Activated T-helper 1 cell treated with anti-CD3 and anti-CD28 coated beads, Interleukin-12 subunit alpha, Interleukin-12 subunit beta, Interleukin-2, Interleukin-4 antibody, amounts not matched to agents 30 ng/mL and 10 ng/mL and 1 ng/mL, durations not matched to agents 14 hours and 24 hours and 36 hours (primary cell): ENCODE measurements around the gene KIFC3. TPM values are rescaled to one million over a fixed set of nuclear protein-coding genes. Genes with fewer than 3 reads are reported as not detected.

Experiments used
- DNase-seq: peaks from one replicate; pipeline ENCODE4 v3.0.0; 2021; ENCODE audit warnings: low spot score
- H3K27ac Mint-ChIP-seq: one replicate; pipeline ENCODE4 v1.8.0; 2021; ENCODE audit warnings: mild to moderate bottlenecking, mixed read lengths
- H3K27me3 Mint-ChIP-seq: one replicate; pipeline ENCODE4 v1.8.0; 2022; ENCODE audit warnings: mild to moderate bottlenecking, moderate library complexity, mixed read lengths; ENCODE audit not compliant: insufficient read depth
- H3K36me3 Mint-ChIP-seq: one replicate; pipeline ENCODE4 v1.8.0; 2021; ENCODE audit warnings: low read depth, mixed read lengths
- H3K4me1 Mint-ChIP-seq: one replicate; pipeline ENCODE4 v1.8.0; 2021; ENCODE audit warnings: low read depth, mixed read lengths
- H3K4me3 Mint-ChIP-seq: one replicate; pipeline ENCODE4 v1.8.0; 2021; ENCODE audit warnings: mild to moderate bottlenecking, moderate library complexity, mixed read lengths
- H3K9me3 Mint-ChIP-seq: one replicate; pipeline ENCODE4 v1.8.0; 2021; ENCODE audit warnings: mixed read lengths
- intact Hi-C: fragments of 100-400 bp; cut with micrococcal nuclease; formaldehyde crosslinking; loops from one replicate; pipeline ENCODE4 v1.15.1; 2024
- total RNA-seq: library from RNA; stranded (reverse); gene quantifications from 2 replicates; pipeline ENCODE4 v1.2.3, GENCODE V29; 2022

The KIFC3 gene
- total RNA-seq, 1 donor from 2014 or later: 0.96 TPM

DNA sequence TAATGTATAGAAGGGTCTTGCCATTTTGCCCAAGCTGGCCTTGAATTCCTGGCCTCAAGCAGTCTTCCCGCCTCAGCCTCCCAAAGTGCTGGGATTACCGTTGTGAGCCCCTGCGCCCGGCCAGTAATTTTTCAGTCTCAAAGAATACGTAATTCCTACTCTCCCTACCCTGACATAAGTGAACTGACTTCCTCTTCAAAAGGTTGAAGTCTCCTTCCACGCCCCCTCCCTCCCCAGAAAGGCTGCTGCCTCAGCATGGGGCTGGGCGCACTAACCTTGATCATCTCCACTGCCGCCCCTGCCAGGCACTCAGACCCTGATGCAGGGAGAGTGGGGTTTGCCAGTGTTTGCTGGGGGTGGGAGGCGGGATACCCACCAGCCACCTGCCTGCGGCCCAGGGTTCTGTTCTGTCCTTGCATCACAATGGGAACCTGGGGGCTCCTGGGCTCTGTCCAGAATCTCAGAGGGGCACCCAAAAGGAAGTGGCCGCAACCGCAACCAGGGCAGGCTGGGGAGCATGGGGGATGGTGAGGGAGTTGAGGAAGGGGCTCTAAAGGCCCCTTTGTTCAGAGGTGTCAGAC lies 27.5 kb downstream of the KIFC3 start:
- intact Hi-C loops: no loop called here
- no peaks in the 10 kb centered on the region for H3K9me3 Mint-ChIP-seq
- H3K27me3 Mint-ChIP-seq: peaks cover 3% of the 10 kb centered on the region
- no peak overlapping the region for H3K4me3 Mint-ChIP-seq
- no peak overlapping the region for H3K27ac Mint-ChIP-seq
- no peaks in the 10 kb centered on the region for H3K36me3 Mint-ChIP-seq
- no peaks in the 10 kb centered on the region for H3K4me1 Mint-ChIP-seq
- DNase-seq: no peak

DNA sequence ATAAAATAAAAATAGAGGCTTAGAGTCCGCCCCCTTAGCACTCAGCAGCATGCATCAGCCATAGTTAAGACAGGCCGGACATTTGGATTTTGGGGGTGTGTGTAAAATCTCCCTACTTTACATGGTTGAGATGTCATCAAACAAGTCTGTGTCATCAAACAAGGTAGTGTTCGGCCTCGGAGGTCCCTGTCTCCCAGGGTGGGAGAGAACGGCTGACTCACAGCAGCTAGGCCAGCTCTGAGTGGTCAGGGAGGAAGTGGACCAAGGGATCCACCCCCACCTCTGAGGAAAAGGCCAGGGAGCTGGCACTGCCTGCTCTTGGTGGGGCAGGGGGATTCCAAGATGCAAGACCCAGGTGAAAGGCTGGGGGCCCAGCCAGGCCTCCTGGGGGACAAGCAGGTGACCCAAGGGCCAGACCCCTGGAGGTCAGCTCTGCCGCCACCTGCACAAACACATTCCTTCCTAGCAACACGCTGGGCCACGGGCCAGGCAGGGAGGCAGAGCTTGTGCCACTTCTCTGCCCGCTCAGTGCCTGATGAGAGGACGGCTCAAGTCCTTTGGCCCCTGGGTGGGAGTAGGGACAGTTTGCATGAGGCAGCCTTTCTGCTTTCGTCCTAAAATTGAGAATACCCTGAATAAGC lies 28.5 kb downstream of the KIFC3 start:
- no peak overlapping the region for H3K4me3 Mint-ChIP-seq
- DNase-seq: no peak
- no peaks in the 10 kb centered on the region for H3K36me3 Mint-ChIP-seq
- H3K27ac Mint-ChIP-seq: no peak overlapping the region
- no peaks in the 10 kb centered on the region for H3K4me1 Mint-ChIP-seq
- H3K9me3 Mint-ChIP-seq: no peaks in the 10 kb centered on the region
- intact Hi-C loops: no loop called here
- H3K27me3 Mint-ChIP-seq: peaks cover 2% of the 10 kb centered on the region

DNA sequence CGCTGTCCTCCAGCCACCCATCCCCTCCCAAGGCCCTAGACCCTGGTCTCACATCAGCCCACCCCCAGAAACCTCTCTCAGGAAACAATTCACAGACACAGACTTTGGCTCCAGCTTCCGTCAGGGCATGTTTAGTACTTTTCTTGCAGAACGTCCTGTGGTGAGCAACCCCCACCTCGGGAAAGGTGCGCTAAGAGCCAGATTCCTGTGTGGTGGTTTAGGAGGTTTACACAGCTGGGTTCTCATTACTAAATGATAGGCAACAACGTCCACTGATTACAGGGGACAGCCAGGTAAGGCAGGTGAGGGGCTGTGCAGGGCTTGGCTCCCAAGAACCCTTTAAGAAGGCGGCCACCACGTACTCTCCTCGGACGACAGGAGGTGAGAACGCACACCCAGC lies 29.3 kb downstream of the KIFC3 start:
- H3K4me1 Mint-ChIP-seq: no peaks in the 10 kb centered on the region
- intact Hi-C loops: no loop called here
- no peaks in the 10 kb centered on the region for H3K36me3 Mint-ChIP-seq
- no peak overlapping the region for H3K27ac Mint-ChIP-seq
- H3K9me3 Mint-ChIP-seq: no peaks in the 10 kb centered on the region
- peaks cover 2% of the 10 kb centered on the region for H3K27me3 Mint-ChIP-seq
- no peak for DNase-seq
- no peak overlapping the region for H3K4me3 Mint-ChIP-seq

DNA sequence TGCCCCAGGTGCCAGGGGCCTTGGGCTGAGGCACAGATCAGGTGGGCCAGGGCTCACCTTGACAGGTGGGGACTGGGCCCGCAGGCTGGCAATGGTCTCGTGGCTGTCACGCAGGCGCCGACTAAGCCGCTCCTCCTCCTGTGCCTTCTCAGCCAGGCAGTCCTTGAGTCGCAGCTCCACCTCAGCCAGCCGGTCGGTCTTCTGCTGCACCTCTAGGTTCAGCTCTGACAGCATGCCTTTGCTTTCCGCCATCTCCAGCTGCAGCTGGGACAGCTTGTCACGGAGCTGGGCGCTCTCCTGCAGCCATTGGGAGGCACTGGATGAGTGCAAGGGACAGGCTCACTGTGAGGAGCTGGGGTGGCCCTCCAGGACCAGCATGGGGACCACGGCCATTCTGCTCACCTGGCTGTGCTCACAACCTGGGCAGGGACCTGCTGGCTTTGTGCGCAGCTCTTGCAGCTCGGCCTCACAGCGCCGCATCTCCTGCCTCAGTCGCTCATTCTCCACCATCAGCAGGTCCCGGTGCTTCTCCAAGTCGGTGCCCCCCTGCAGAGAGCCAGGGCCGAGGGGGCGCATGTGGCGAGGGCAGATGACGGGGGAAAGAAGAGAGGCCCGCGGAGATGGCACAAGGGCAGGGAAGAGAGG lies 31.0 kb downstream of the KIFC3 start:
- Mint-ChIP-seq H3K36me3 (no peaks in the 10 kb centered on the region), H3K4me3 (no peak overlapping the region), H3K27ac (no peak overlapping the region), H3K9me3 (no peaks in the 10 kb centered on the region), H3K4me1 (no peaks in the 10 kb centered on the region), H3K27me3 (peaks cover 2% of the 10 kb centered on the region)
- intact Hi-C loops: no loop called here
- no peak for DNase-seq

DNA sequence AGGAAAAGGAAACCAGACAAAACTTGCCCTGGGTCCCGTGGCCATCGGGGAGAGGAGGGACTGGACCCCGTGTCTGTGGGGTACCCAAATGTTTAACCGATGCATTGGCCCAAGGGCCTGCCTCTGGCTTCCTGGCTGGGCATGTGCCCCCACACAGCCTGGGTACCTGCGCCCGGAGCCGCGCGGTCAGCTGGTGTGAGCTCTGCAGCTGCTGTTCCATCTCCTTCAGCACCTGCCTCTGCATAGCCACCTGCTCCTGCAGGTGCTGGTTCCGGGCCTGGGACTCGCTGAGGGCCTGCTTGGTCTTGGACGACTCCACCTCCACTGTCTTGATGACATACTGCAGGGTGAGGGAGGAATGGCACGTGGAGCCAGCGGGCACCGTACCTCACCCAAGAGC lies 31.9 kb downstream of the KIFC3 start:
- intact Hi-C loops: no loop called here
- H3K4me3 Mint-ChIP-seq: no peak overlapping the region
- no peak for DNase-seq
- peaks cover 3% of the 10 kb centered on the region for H3K27me3 Mint-ChIP-seq
- no peaks in the 10 kb centered on the region for H3K36me3 Mint-ChIP-seq
- no peaks in the 10 kb centered on the region for H3K4me1 Mint-ChIP-seq
- no peaks in the 10 kb centered on the region for H3K9me3 Mint-ChIP-seq
- no peak overlapping the region for H3K27ac Mint-ChIP-seq

DNA sequence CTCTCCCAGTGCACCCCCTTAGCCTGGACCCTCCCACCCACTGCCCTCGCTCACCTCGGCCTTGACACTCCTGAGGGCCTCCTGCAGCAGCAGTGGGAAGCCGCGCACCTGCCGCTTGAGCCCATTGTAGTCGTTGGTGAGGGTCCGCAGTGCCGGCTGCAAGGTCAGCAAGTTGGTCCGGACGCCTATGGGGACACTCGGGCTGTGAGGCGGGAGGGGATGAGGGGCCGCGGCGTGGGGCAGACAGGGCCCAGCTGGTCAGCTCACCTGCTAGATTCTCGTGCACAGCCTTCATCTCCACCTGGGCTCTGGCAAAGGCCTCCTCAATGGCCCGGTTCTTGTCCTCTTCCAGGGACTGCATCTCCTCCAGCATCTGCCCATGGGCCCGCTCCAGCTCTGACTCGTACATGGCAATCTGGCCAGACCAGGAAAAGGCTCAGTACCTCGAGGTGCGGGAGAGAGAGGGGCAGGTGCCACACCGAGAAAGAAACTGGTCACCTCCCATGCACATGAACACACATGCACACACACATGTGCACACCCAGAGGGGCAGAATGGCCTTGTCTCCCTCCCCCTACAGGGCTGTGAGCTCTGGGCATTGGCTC lies 32.6 kb downstream of the KIFC3 start:
- peaks cover 3% of the 10 kb centered on the region for H3K27me3 Mint-ChIP-seq
- no peak overlapping the region for H3K4me3 Mint-ChIP-seq
- H3K36me3 Mint-ChIP-seq: no peaks in the 10 kb centered on the region
- H3K9me3 Mint-ChIP-seq: no peaks in the 10 kb centered on the region
- intact Hi-C loops: no loop called here
- H3K27ac Mint-ChIP-seq: no peak overlapping the region
- DNase-seq: no peak
- no peaks in the 10 kb centered on the region for H3K4me1 Mint-ChIP-seq

DNA sequence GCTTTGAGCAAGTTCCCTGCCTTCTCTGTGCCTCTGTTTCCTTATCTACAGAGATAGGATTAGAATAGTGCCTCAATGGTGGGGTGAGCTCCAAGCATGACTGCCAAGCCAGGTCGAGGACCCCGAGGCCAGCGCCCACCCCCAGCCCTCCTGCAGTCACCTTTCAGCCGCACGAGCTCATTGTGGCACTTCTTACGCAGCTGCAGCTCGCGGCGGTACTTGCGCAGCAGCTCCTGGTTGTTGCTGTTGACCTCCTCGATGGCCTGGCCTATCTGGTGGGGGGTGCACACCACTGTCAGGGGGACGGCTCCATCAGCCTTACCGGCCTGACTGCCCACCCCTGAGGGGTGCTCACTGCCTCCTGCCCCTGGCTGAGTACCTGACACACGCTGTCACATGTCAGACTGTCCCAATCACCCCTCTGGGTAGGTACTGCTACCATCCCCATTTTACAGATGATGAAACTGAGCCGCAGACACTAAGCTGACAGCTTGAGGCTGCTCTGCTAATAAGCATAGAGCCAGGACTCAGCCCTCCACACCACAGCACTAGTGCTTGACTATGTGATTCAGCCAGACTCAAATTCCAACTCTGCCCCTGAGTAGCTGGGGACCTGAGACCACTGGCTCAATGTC lies 35.5 kb downstream of the KIFC3 start:
- Mint-ChIP-seq H3K9me3 (no peaks in the 10 kb centered on the region), H3K36me3 (no peaks in the 10 kb centered on the region), H3K4me1 (no peaks in the 10 kb centered on the region), H3K27me3 (peaks cover 3% of the 10 kb centered on the region), H3K4me3 (no peak overlapping the region), H3K27ac (no peak overlapping the region)
- intact Hi-C loops: no loop called here
- DNase-seq: no peak

DNA sequence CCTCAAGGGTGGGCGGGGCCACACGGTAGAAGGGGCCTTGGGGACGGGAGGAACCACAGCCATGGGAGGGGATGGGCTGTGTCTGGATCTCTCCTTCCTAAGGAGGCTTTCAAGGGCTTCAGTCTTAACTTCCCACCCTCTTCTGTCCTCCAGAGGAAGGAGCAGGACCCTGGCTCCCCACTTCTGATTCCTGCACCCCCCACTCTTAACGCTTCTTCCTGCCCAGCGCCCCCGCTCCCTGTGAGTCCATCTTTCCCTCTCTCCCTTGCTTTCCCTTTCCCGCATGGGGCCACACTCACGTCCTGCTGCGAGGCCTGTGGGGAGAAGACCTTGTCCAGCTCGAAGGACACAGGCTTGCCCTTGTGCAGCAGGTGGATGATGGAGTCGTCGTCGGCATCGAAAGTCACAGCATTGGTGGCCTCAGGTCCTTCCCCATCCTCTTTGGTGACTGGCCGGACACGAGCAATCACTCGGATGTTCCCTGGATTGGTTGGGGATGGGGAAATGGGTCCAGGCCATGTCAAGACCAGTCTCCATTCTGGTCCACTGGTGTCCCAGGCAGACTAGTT lies 37.0 kb downstream of the KIFC3 start:
- intact Hi-C loops: no loop called here
- Mint-ChIP-seq H3K4me1 (no peaks in the 10 kb centered on the region), H3K4me3 (no peak overlapping the region), H3K27ac (no peak overlapping the region), H3K27me3 (peaks cover 2% of the 10 kb centered on the region), H3K9me3 (no peaks in the 10 kb centered on the region), H3K36me3 (no peaks in the 10 kb centered on the region)
- no peak for DNase-seq

DNA sequence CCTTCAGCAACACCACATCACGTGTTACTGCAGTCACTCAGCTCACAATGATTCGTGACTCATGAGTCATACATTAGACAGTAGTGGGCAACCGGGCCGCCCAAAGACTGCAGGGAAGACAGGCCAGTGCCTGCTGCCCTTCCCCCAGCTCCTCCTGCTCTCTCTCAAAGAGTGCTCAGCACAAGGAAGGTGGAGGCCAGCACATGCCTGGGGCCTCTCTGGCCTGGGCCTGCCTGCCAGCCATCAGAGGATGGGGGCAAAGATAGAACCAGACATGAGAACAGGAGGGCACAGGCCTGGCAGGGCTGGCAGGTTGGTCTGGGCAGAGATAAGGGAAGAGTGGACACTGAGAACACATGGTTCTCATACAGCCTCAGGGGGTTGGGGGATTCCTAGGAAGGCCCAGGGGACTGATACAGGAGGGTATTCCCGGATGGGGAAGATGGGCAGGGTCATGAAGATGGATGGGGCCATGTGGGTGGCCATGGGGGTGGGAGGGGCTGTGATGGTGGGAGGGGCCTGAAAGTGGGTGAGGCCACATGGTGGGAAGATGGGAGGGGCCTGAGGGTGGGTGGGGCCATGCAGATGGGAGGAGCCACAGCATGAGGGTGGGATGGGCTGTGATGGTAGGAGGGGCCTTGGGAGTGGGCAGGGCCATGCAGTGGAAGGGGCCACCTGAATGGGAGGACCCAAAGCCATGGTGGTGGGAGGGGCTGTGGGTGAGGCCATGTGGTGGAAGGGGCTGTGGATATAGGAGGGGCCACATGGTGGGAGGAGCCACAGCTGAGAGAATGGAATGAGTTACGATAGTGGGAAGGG lies 37.7 kb downstream of the KIFC3 start:
- no peak for DNase-seq
- Mint-ChIP-seq H3K36me3 (no peaks in the 10 kb centered on the region), H3K9me3 (no peaks in the 10 kb centered on the region), H3K4me3 (no peak overlapping the region), H3K4me1 (no peaks in the 10 kb centered on the region), H3K27me3 (peaks cover 2% of the 10 kb centered on the region), H3K27ac (no peak overlapping the region)
- intact Hi-C loops: no loop called here

DNA sequence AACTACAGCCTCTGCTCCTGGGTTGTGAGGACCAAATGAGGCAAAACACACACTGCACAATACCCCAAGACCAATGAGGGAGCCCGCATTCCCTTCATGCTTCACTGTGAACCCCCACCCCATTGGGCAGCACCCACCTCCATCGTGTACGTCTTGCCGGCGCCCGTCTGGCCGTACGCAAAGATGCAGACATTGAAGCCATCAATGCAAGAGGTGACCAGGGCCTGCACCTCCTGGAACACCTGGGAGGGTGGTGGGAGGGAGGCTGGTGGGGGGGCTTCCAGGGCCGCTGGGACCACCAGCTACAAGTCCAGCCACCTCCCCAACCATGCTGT lies 38.3 kb downstream of the KIFC3 start:
- H3K36me3 Mint-ChIP-seq: no peaks in the 10 kb centered on the region
- peaks cover 2% of the 10 kb centered on the region for H3K27me3 Mint-ChIP-seq
- intact Hi-C loops: no loop called here
- H3K4me1 Mint-ChIP-seq: no peaks in the 10 kb centered on the region
- no peak overlapping the region for H3K27ac Mint-ChIP-seq
- DNase-seq: no peak
- no peaks in the 10 kb centered on the region for H3K9me3 Mint-ChIP-seq
- no peak overlapping the region for H3K4me3 Mint-ChIP-seq

DNA sequence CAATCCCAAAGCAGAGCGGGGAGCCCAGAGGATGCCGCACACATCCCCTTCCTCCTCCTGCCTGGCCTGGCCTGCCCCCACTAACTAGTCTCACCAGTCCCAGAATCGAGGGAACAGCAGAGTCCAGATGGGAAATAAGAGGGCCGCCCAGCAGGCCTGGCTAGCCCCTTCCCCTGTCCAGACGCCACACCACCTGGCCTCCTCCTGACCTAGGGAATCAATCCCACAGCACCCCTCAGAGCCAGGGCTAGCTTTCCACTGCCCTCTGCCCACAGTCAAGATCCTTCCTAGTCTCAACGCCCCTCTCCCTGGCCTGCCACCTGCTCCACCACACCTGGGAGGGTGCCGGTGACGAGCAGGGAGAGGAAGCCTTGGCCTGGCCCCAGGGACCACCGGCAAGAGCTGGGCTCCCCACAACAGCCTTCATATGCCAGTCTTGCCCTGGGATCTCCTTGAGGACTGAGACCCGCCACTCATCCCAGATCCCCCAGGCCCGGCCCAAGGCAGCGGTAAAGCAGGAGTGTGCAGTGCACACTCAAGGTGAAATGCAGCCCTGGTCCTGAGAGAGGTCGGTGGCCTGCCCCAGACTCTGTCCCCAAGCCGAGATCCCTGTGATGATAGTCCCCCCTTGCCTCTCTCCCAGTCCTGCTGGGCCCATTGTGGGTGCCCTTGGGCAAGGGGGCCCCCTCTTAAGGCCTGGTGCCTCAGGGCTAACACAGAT lies 38.8 kb downstream of the KIFC3 start:
- H3K36me3 Mint-ChIP-seq: no peaks in the 10 kb centered on the region
- H3K9me3 Mint-ChIP-seq: no peaks in the 10 kb centered on the region
- H3K4me1 Mint-ChIP-seq: no peaks in the 10 kb centered on the region
- H3K27ac Mint-ChIP-seq: no peak overlapping the region
- no peak for DNase-seq
- H3K27me3 Mint-ChIP-seq: peaks cover 2% of the 10 kb centered on the region
- no peak overlapping the region for H3K4me3 Mint-ChIP-seq
- intact Hi-C loops: no loop called here
